H7 (cell line): ENCODE data around the gene TTBK1. TPM values are rescaled to one million over a fixed set of nuclear protein-coding genes. Genes with fewer than 3 reads are reported as not detected.

Experiments used
- DNase-seq: peaks from one replicate; pipeline ENCODE4 v3.0.0; 2012
- H3K27me3 ChIP-seq: 2 replicates; pipeline ENCODE4 v1.6.0; 2011; ENCODE audit warnings: mild to moderate bottlenecking, low read length; ENCODE audit not compliant: control insufficient read depth, insufficient read depth
- H3K36me3 ChIP-seq: replicated peaks from 2 replicates; pipeline ENCODE4 v1.5.1; 2011; ENCODE audit warnings: low read length; ENCODE audit not compliant: control insufficient read depth, insufficient read depth
- H3K4me3 ChIP-seq: 2 replicates; pipeline ENCODE4 v1.5.1; 2011; ENCODE audit warnings: low read depth, mild to moderate bottlenecking, control low read depth, low read length, moderate library complexity; ENCODE audit not compliant: insufficient read depth
- total RNA-seq: library from RNA; depleted of rRNA; stranded (reverse); fragments of >200 nt; shearing (Covaris generic); gene quantifications from 2 replicates; pipeline ENCODE4 v1.2.3, GENCODE V29; 2014

Gene TTBK1
- total RNA-seq, 1 experiment from 2014 or later, result not detected

- Histone ChIP-seq H3K36me3 (no peaks in the 10 kb centered on the region), H3K4me3 (no peak overlapping the region), H3K27me3 (peaks cover 21% of the 10 kb centered on the region)
- DNase-seq, result no peak
Observed at GRCh38 chr6:43231735-43232450, 11.4 kb upstream of the TTBK1 start.

GRCh38 chr6:43235841-43236240 lies 7.4 kb upstream of the TTBK1 start:
- H3K27me3 ChIP-seq, result peaks cover 12% of the 10 kb centered on the region
- H3K36me3 ChIP-seq, result no peaks in the 10 kb centered on the region
- no peak for DNase-seq
- H3K4me3 ChIP-seq, result no peak overlapping the region

DNA sequence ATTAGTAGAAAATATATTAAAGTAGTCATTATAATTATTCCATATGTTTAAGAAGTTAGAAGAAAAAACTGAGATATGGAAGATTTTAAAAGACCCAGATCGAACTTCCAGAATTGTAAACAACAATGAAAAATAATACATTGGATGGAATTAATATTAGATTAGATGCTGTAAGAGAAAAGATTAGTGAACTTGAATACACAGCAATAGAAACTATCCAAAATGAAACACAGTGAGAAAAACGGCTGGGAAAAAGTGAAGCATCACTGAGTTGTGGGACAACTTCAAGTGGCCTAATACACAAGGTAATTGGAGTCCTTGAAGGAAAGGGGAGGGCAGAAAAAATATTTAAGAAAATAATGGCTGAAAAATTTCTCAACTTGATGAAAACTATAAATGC lies 4.2 kb upstream of the TTBK1 start:
- Histone ChIP-seq H3K4me3 (no peak overlapping the region), H3K36me3 (no peaks in the 10 kb centered on the region), H3K27me3 (peaks cover 32% of the 10 kb centered on the region)
- DNase-seq, result no peak

DNA sequence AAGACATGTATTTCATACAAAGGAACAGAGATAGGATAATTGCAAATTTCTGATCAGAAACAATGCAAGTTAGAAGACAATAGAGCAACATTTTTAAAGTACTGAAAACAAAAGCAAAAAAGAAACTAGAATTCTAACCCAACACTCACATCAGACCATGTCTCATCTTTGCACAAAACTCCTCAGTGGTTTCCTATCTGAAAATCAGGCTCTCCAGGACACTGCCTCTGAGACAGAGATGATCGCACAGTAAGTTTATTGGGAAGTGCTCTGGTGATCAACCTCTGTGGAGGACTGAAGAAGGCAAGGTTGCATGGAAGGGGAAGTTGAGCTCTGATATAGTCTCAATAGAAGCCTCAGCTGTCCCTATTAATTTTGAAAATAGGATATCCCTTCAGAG lies 2.3 kb upstream of the TTBK1 start:
- H3K36me3 ChIP-seq, result no peaks in the 10 kb centered on the region
- no peak for DNase-seq
- H3K4me3 ChIP-seq, result no peak overlapping the region
- H3K27me3 ChIP-seq, result peaks cover 51% of the 10 kb centered on the region

DNA sequence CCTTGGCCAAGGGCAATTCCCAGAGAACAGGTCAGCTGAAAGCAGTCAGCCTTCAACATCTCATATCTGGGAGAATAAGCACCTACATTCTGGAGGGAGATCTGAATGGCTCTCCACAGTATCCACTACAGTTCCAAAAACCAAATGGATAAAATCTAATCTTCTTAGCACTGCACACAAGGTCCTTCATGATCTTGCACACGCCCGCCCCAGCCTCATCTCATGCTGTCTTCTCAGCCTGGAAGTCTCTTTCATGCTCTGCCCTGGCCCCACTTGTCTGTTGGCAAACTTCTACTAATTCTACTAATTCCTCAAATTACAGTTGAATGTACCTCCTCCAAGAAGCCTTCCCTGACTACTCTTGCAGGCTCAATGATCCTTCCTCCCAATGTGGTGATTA lies 1.8 kb upstream of the TTBK1 start:
- Histone ChIP-seq H3K4me3 (no peak overlapping the region), H3K36me3 (no peaks in the 10 kb centered on the region), H3K27me3 (peaks cover 55% of the 10 kb centered on the region)
- no peak for DNase-seq

DNA sequence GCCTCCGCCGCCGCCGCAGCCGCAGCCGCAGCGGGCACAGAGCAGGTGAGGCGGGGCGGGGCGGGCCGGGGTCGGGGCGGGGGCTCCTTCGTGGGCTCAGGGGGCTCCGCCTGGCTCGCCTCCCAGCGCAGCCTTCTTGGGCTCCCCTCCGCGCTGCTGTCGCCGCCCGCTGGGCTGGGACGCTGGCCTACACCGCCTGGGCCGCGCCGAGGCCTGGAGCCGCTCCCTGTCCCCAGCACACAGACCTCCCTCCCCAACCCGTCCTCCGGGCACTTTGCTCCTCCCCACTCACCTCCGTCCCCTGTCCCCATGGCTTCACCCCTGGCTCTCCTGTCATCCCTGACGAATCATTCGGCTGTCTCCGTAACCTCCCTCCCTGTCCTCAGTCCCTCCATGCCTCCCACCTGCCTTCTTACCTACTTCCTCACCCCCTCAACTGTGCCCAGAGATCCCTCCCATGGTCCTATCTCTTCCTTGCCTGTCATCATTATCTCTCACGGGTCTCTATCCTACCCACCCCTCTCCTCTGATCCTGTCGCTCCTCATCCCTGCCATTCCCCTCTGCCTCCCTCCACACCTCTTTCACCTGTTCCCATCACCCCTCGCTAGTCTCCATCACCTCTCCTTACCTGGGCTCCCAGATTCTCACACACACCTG lies 512 bp downstream of the TTBK1 start:
- Histone ChIP-seq H3K4me3 (peak overlapping the region; percentile 23; the same call in 1 of the 2 replicates), H3K36me3 (no peaks in the 10 kb centered on the region), H3K27me3 (peaks cover 64% of the 10 kb centered on the region)
- peak; percentile 86 for DNase-seq

DNA sequence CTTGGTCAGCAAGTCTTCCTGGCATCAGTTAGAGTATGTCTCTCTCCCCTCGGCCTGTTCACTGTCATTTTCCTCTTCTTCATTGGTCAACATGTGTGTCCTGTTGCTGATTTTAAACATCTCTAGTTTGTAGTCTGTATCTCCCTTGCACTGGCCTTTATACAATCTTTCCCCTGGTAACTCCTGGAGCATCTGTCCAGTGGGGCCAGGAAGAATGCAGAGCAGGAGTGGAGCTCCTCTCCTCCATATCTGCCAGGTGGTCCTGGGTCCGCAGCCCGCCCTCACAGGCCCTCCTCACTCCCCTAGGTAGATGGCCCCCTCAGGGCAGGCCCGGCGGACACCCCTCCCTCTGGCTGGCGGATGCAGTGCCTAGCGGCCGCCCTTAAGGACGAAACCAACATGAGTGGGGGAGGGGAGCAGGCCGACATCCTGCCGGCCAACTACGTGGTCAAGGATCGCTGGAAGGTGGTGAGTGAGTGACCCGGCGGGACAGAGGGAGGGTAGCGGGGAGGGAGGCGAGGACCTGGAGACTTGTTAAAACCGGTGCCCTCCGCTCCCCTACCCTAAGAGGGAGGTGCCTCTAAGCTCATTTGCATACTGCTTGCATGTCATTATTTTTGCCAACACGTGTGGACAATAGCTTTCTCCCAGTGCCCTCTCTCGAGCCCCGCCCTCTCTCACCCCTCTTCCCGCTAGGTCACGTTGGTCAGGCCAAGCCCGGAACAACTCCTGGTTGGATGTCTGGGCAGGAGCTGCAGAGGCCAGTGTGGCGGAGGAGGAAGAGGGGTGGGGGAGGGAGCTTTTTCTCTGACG lies 3.2 kb downstream of the TTBK1 start:
- peak; percentile 95 for DNase-seq
- peaks cover 68% of the 10 kb centered on the region for H3K27me3 ChIP-seq

DNA sequence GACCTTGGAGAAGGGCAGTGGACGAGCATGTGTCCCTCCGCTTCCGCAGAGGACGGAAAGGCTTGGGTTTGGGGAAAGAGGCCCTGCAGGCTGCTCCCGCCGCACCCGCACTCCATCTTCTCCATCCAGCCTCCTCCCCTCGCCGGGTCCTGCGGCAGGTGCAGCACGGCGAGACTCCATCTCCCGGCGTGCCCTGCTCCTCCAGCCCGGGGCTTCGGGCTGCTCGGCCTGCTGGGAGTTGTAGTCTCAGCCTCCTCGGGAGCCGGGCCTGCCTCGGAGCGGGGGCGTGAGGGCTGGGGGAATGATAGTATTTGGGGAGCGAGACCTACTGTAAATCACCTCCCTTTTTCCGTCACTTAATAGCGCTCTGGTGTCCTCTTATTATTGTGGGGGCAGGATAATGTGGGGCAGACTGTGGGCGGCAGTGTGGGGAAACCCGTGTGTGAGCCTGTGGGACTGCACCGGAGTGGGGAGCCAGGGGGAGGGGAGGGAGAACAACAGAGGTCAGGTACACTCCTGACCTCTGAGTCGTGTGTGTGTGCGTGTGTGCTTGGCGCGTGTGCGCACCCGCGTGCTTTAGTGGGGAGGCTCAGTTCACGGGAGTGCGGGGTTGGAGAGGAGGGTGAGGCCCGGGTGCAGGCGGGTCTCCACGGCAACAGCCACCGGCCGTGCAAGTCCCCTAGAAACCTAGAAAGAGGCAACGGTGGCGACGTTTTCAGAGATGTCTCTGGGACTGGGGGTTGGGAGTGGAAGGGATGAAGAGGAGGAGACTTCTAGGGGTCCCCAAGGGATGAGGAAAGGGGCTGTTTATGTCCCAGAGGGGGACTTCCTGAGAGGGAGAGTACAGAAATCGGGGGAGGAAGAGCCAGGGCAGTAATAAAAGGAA lies 4.1 kb downstream of the TTBK1 start:
- peak; percentile 99 for DNase-seq
- Histone ChIP-seq H3K27me3 (peaks cover 63% of the 10 kb centered on the region), H3K4me3 (peak overlapping the region; percentile 65), H3K36me3 (no peaks in the 10 kb centered on the region)

More for the DNA sequence above, 3.2 kb downstream of the TTBK1 start:
- Histone ChIP-seq H3K36me3 (no peaks in the 10 kb centered on the region), H3K4me3 (peak overlapping the region; percentile 65)

GRCh38 chr6:43248101-43248500 lies 4.8 kb downstream of the TTBK1 start:
- Histone ChIP-seq H3K36me3 (no peaks in the 10 kb centered on the region), H3K27me3 (peaks cover 55% of the 10 kb centered on the region), H3K4me3 (peak overlapping the region; percentile 65; the same call in 1 of the 2 replicates)
- DNase-seq, result no peak

GRCh38 chr6:43248791-43249190 lies 5.5 kb downstream of the TTBK1 start:
- no peaks in the 10 kb centered on the region for H3K36me3 ChIP-seq
- no peak overlapping the region for H3K4me3 ChIP-seq
- DNase-seq, result no peak
- H3K27me3 ChIP-seq, result peaks cover 51% of the 10 kb centered on the region

DNA sequence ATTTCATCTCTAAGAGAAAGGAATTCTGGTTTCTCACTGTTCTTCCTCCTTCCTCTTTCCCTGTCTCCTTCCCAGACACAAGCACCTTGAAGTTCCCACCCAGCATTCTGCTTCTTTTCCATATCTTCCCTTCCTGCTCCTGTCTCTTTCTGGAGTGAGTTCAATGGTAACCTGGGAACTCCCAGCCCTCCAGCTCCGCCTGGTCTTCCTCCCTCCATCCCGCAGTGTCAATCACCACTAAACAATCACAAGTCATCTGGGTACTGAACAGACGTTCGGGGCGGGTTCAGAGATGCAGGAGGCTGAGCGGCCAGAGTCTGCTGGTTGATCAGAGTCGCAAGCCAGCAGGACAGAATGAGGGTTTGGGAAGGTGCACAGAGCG lies 7.7 kb downstream of the TTBK1 start:
- no peak for DNase-seq

DNA sequence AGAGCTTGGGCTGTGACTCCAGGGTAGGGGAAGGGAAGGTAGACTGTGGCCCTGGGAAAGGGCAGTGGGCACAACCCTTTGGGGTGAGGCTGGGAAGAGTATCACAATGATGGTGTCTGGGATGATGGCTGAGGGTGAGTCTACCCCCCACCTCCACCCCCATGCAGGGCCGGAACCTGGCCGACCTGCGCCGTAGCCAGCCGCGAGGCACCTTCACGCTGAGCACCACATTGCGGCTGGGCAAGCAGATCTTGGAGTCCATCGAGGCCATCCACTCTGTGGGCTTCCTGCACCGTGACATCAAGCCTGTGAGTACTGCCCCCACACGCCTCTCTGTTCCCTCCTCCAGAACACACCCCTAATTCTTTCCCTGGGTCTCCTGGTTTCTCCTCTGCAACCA lies 10.1 kb downstream of the TTBK1 start:
- peak; percentile 51 for DNase-seq
- Histone ChIP-seq H3K27me3 (peaks cover 16% of the 10 kb centered on the region), H3K4me3 (no peak overlapping the region), H3K36me3 (no peaks in the 10 kb centered on the region)

More for the DNA sequence above, 7.7 kb downstream of the TTBK1 start:
- H3K4me3 ChIP-seq, result no peak overlapping the region
- peaks cover 29% of the 10 kb centered on the region for H3K27me3 ChIP-seq
- H3K36me3 ChIP-seq, result no peaks in the 10 kb centered on the region

GRCh38 chr6:43254138-43254817 lies 11.0 kb downstream of the TTBK1 start:
- Histone ChIP-seq H3K36me3 (no peaks in the 10 kb centered on the region), H3K27me3 (peaks cover 13% of the 10 kb centered on the region), H3K4me3 (no peak overlapping the region)
- no peak for DNase-seq
